GM19397 (cell line): Measurements from ENCODE around the gene AKR7A3.
"Not testable (repeated sequence)": the region's sequence is repeated elsewhere in the genome, so short reads cannot be mapped to it uniquely, and the experiment has no call there.

Experiments used
- ATAC-seq: cut with Tn5 transposase; IDR thresholded peaks from one replicate; pipeline ENCODE4 v1.9.1; 2021; ENCODE audit warnings: mild to moderate bottlenecking, moderate library complexity; ENCODE audit not compliant: unreplicated experiment

The AKR7A3 gene

GRCh38 chr1:19294638-19295037 is 6.1 kb upstream of the AKR7A3 start:
- ATAC-seq, result no peak

- no peak for ATAC-seq
Measured at GRCh38 chr1:19289244-19289643, 674 bp upstream of the AKR7A3 start.

- ATAC-seq, result no peak
Measured at GRCh38 chr1:19287436-19288185, 959 bp downstream of the AKR7A3 start.

GRCh38 chr1:19285807-19286206 is 2.8 kb downstream of the AKR7A3 start:
- ATAC-seq, result not testable (repeated sequence)

- ATAC-seq, result not testable (repeated sequence)
Measured at GRCh38 chr1:19285366-19285765, 3.2 kb downstream of the AKR7A3 start.

GRCh38 chr1:19284881-19285280 is 3.7 kb downstream of the AKR7A3 start:
- ATAC-seq, result no peak

GRCh38 chr1:19283891-19284290 is 4.7 kb downstream of the AKR7A3 start:
- no peak for ATAC-seq

GRCh38 chr1:19274636-19275035 is 13.9 kb downstream of the AKR7A3 start:
- no peak for ATAC-seq

- ATAC-seq, result not testable (repeated sequence)
Measured at GRCh38 chr1:19273844-19274531, 14.6 kb downstream of the AKR7A3 start.

- ATAC-seq, result no peak
Measured at GRCh38 chr1:19273106-19273843, 15.3 kb downstream of the AKR7A3 start.

GRCh38 chr1:19272064-19272463 is 16.5 kb downstream of the AKR7A3 start:
- ATAC-seq, result no peak

- not testable (repeated sequence) for ATAC-seq
Measured at GRCh38 chr1:19270343-19270730, 18.2 kb downstream of the AKR7A3 start.

GRCh38 chr1:19269427-19270342 is 18.9 kb downstream of the AKR7A3 start:
- ATAC-seq, result not testable (repeated sequence)

GRCh38 chr1:19268445-19268844 is 20.1 kb downstream of the AKR7A3 start:
- no peak for ATAC-seq

GRCh38 chr1:19262744-19263143 is 25.8 kb downstream of the AKR7A3 start:
- no peak for ATAC-seq

- ATAC-seq, result no peak
Measured at GRCh38 chr1:19262047-19262446, 26.5 kb downstream of the AKR7A3 start.

GRCh38 chr1:19260211-19261138 is 28.1 kb downstream of the AKR7A3 start:
- no peak for ATAC-seq

GRCh38 chr1:19258353-19258752 is 30.2 kb downstream of the AKR7A3 start:
- ATAC-seq, result no peak

- no peak for ATAC-seq
Measured at GRCh38 chr1:19257178-19257914, 31.2 kb downstream of the AKR7A3 start.
